GM19193 (cell line): ENCODE measurements around the gene ATG2B.

Experiments used
- POLR2A ChIP-seq: IDR thresholded peaks from 4 replicates; pipeline ENCODE4 v1.6.1; 2011; ENCODE audit not compliant: insufficient read depth, insufficient read length; ENCODE audit errors: extremely low read depth

Gene ATG2B

GRCh38 chr14:96354246-96354645 is 8.9 kb downstream of the ATG2B start:
- TF ChIP-seq POLR2A, result no peak

DNA sequence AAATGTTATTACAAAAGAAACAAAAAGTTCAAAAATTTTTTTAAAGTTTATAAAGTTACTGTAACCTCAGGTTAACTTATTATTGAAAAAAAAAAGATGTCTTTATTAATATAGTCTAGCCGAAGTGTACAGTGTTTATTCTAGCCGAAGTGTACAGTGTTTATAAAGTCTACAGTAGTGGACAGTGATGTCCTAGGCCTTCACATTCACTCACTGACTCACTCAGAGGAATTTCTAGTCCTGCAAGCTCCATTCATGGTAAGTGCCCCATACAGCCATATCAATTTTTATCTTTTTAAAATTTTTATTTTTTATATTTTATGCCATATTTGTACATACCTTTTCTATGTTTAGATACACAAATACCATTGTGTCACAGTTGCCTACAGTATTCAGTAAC is 10.4 kb downstream of the ATG2B start:
- TF ChIP-seq POLR2A, result no peak

DNA sequence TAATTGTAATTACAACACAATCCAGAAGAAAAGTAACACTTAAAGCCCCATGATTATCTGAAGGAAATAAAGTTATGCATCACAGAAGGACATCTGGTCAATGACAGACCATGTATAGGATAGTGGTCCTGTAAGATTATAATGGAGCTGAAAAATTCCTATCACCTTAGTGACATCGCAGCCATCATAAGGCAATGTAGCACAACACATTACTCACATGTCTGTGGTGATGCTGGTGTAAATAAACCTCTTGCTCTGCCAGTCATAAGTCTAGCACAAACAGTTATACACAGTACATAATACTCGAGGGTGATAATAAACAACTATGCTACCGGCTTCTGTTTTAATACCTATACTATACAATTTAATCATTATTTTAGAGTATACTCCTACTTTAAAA is 11.2 kb downstream of the ATG2B start:
- no peak for TF ChIP-seq POLR2A

DNA sequence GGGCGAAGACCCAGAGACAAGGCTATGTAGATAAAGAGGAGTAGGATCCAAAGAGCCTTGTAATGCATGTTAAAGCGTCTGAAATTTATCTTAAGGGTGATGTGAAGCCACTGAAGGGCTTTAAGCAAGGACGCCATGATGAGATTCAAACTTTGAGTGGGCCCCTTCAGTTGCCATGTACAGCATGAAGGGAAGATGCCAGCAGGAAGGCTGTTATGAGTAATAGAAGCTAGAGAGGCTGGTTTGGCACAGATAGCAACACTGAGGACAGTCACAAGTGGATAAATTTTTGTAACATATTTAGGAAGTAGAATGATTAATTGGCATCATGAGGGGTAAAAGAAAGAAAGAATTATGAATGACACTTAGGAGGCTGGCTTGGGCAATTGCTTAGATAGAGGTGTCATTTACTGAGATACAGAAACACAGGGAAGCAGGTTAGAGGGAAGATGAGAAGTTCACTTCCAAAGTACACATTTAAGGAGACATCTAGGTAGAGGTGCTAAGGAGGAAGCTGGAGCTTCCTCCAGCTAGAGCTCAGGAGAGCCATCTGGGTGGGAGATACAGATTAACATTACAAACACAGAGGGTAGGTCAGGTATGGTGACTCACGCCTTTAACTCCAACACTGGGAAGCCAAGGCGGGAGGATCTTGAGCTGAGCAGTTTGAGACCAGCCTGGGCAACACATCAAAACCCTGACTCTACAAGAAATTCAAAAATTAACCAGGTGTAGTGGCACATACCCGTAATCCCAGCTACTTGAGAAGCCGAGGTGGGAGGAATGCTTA is 13.7 kb downstream of the ATG2B start:
- TF ChIP-seq POLR2A, result no peak

DNA sequence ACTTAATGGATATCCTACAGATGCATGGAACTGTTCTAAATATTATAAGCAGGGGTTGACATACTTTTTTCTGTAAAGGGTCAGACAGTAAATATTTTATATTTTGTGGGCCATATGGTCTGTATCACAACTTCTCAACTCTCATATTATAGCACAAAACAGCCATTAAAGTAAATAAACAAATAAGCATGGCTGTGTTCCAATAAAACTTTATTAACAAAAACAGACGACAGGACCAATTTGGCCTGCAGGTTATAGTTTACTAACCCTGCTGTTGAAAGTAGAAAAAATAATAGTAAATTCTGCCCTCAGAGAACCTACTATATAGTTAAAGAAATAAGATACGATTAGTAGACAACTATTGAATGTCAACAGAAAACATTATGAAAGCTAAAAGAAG is 17.5 kb downstream of the ATG2B start:
- TF ChIP-seq POLR2A, result no peak

DNA sequence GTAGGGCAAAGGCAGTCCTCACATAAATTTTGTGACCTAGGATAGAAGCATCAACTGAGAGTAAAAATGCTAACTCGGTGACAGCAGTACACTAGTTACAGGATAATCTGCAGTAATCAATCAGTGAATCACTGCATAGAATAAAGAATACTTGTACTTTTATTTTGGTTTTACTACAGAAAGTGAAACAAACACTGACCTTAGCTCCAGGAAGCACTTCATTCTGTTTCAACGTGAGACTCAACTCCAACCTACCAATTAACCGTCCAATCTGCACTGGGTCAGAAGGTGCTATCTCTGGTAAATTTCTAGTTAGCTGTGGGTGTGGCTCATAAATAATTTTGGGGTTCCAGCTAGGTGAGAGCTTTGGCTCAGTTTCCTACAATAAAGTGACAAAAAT is 21.8 kb downstream of the ATG2B start:
- TF ChIP-seq POLR2A, result no peak

DNA sequence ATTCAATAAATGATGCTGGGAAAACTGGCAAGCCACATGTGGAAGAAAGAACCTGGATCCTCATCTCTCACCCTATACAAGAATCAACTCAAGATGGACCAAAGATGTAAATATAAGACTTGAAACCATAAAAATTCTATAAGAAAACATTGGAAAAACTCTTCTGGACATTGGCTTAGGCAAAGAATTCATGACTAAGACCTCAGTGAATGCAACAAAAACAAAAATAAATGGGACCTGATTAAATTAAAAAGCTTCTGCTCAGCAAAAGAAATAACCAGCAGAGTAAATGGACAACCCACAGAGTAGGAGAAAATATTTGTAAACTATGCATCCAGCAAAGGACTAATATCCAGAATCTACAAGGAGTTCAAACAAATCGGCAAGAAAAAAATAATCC is 24.6 kb downstream of the ATG2B start:
- no peak for TF ChIP-seq POLR2A

DNA sequence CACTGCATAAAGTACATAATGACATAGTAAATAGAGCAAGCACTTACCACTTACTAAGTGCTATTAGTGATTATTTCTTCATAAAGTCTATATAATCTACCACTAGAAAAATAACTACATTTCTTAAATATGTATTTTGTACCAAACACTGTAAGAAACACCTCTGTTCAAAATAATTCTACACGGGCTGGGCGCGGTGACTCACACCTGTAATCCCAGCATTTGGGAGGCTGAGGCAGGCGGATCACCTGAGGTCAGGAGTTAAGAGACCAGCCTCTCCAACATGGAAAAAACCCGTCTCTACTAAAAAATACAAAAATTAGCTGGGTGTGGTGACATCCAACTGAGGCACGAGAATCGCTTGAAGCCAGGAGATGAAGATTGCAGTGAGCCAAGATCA is 38.9 kb downstream of the ATG2B start:
- no peak for TF ChIP-seq POLR2A

- no peak for TF ChIP-seq POLR2A
Observed at GRCh38 chr14:96320605-96321004, 42.5 kb downstream of the ATG2B start.

DNA sequence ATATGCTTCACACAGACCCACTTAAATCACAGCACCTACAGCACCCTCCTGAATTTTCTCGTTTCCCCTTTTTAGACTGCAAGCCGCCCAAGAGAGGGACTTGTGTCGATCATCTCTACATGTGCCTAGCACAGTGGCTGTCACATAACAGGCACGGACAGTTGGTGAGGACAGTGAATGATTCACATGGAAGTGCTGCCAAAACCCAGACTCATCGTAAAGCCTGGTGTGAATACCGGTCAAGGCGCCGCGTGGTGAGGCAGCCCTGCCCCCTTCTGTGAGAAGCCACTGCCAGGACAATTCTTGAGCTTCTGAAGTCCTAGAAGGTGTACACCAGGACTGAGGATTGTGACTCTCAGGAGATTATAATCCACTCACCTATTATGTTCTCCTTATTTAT is 44.3 kb downstream of the ATG2B start:
- TF ChIP-seq POLR2A, result no peak

DNA sequence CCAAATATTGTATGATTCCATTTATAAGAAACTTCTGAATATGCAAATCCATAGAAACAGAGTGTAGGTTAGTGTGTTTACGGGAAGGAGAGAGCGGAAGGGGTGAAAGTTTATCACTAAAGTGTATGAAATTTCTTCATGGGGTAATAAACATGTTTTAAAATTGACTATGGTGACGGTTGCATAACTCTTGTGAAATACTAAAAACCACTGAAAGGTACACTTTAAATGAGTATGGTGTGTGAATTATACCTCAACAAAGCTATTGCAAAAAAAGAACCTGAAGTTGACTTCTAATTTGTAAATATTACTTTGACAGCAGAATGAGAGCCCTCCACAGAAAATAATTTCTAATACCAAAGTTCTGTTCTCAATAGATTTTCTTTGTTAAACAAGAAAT is 47.1 kb downstream of the ATG2B start:
- TF ChIP-seq POLR2A, result no peak

DNA sequence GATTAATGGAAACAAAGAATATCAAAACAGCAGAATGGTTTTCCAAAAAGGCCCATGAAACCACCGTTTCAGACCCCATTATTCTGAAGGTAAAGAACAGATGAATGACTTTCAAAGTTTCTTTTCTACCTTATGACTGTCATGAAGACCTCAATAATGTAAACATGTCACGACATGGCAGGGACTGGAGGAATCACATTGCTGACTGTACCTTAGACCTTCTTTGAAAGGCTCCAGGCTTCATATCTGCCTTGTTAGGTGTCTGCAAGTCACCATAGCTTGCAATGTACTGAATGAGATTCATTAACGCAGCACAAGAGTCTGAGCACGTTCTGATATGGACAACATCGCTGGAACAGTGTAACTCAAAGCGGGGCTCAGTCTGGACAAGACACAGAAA is 52.2 kb downstream of the ATG2B start:
- no peak for TF ChIP-seq POLR2A

GRCh38 chr14:96309896-96310330 is 53.2 kb downstream of the ATG2B start:
- TF ChIP-seq POLR2A, result no peak

GRCh38 chr14:96309133-96309895 is 53.8 kb downstream of the ATG2B start:
- TF ChIP-seq POLR2A, result no peak

GRCh38 chr14:96307434-96307833 is 55.7 kb downstream of the ATG2B start:
- no peak for TF ChIP-seq POLR2A

GRCh38 chr14:96304956-96305355 is 58.2 kb downstream of the ATG2B start:
- no peak for TF ChIP-seq POLR2A
